HCT116 (cell line): Measurements from ENCODE around the gene TRIAP1. TPM values are rescaled to one million over a fixed set of nuclear protein-coding genes. Genes with fewer than 3 reads are reported as not detected.

Experiments
- ATAC-seq: fragments of 200-7000 bp; cut with Tn5 transposase; 2 replicates; pipeline ENCODE4 v1.9.1; 2020; ENCODE audit warnings: mild to moderate bottlenecking, moderate library complexity
- BruUV-seq: library from RNA; stranded (reverse); fragments of 400-500 nt; replicated peaks from 2 replicates; lab custom pipeline; 2021; lab: Mats Ljungman, UMichigan
- CTCF ChIA-PET: fragments of 300-600 bp; sonication (Branson Sonifier 250); formaldehyde crosslinking; loops from one replicate; lab custom pipeline; 2021; ENCODE audit warnings: antibody characterized with exemption; lab: Charles Lee
- POLR2A ChIA-PET: fragments of 300-600, 350-600 bp; sonication (Branson Sonifier 250); formaldehyde crosslinking; loops from one replicate; lab custom pipeline; 2021; ENCODE audit warnings: antibody characterized with exemption; lab: Charles Lee
- RAD21 ChIA-PET, 2 experiments: fragments of 300-600 bp; sonication (Branson Sonifier 250); formaldehyde crosslinking; loops; one replicate each; lab custom pipeline; 2023; ENCODE audit warnings: low total read pairs in 2 of 2; ENCODE audit not compliant: uncharacterized antibody in 2 of 2, unreplicated experiment in 2 of 2, low non-redundant PET in 1 of 2; lab: Charles Lee
- DNase-seq: peaks from one replicate; pipeline ENCODE4 v3.0.0-alpha.2; 2010; ENCODE audit warnings: low read depth, low spot score
- H2AFZ ChIP-seq: fragments of 200-600 bp; shearing (Covaris generic), sonication (generic); 2 replicates; pipeline ENCODE4 v1.6.1; 2017; ENCODE audit warnings: low read depth, mixed run types, mixed read lengths, antibody characterized with exemption, low read length; ENCODE audit not compliant: poor library complexity, severe bottlenecking
- H3K27ac ChIP-seq: 2 replicates; pipeline ENCODE4 v1.5.1; 2012; ENCODE audit warnings: low read depth, low read length
- H3K27me3 ChIP-seq: fragments of 200-600 bp; sonication (generic); 2 replicates; pipeline ENCODE4 v1.6.1; 2016; ENCODE audit warnings: mixed run types, low read length, mixed read lengths; ENCODE audit not compliant: insufficient read depth
- H3K36me3 ChIP-seq, 2 experiments: fragments of 200-500 bp in 1 of 2; fragments of 200-600 bp in 1 of 2; sonication (Bioruptor generic) in 1 of 2; sonication (generic) in 1 of 2; 2 replicates each; pipeline versions ENCODE4 v1.5.1 to v1.6.1; 2014 to 2016; ENCODE audit warnings: low read length in 2 of 2, inconsistent platforms in 1 of 2, mixed read lengths in 1 of 2, mixed run types in 1 of 2; ENCODE audit not compliant: insufficient read depth in 2 of 2, control insufficient read depth in 1 of 2
- H3K4me1 ChIP-seq, 2 experiments: fragments of 200-600 bp in 1 of 2; sonication (generic) in 1 of 2; 2 replicates each; pipeline versions ENCODE4 v1.5.1 to v1.6.1; 2012 to 2017; ENCODE audit warnings: low read length in 2 of 2, inconsistent platforms in 1 of 2, mild to moderate bottlenecking in 1 of 2, mixed read lengths in 1 of 2, mixed run types in 1 of 2, moderate library complexity in 1 of 2; ENCODE audit not compliant: insufficient read depth in 2 of 2, control insufficient read depth in 1 of 2
- H3K4me2 ChIP-seq: fragments of 200-600 bp; sonication (generic); 2 replicates; pipeline ENCODE4 v1.6.1; 2017; ENCODE audit warnings: mixed run types, low read length, mixed read lengths
- H3K4me3 ChIP-seq, 2 experiments: fragments of 200-600 bp in 1 of 2; sonication (generic) in 1 of 2; replicated peaks in 1 of 2; 2 replicates each; pipeline ENCODE4 v1.5.1; 2011 to 2016; ENCODE audit warnings: low read length in 2 of 2, control low read depth in 1 of 2, low read depth in 1 of 2, mild to moderate bottlenecking in 1 of 2, mixed read lengths in 1 of 2, mixed run types in 1 of 2
- H3K79me2 ChIP-seq: fragments of 200-600 bp; sonication (generic); 2 replicates; pipeline ENCODE4 v1.6.1; 2017; ENCODE audit warnings: mild to moderate bottlenecking, mixed run types, low read length, moderate library complexity, mixed read lengths; ENCODE audit not compliant: insufficient read depth
- H3K9ac ChIP-seq: fragments of 200-600 bp; sonication (generic); 2 replicates; pipeline ENCODE4 v1.6.1; 2016; ENCODE audit warnings: low read length, mixed read lengths
- H3K9me2 ChIP-seq: fragments of 200-600 bp; sonication (generic), shearing (Covaris generic); 2 replicates; pipeline ENCODE4 v1.6.1; 2017; ENCODE audit warnings: mixed run types, mild to moderate bottlenecking, moderate library complexity; ENCODE audit not compliant: insufficient read depth
- H3K9me3 ChIP-seq, 2 experiments: fragments of 200-500 bp in 1 of 2; fragments of 200-600 bp in 1 of 2; sonication (Bioruptor generic) in 1 of 2; sonication (generic) in 1 of 2; 2 replicates each; pipeline ENCODE4 v1.6.1; 2014 to 2017; ENCODE audit warnings: low read length in 2 of 2, mixed read lengths in 2 of 2, inconsistent platforms in 1 of 2, low read depth in 1 of 2, mild to moderate bottlenecking in 1 of 2, mixed run types in 1 of 2, moderate library complexity in 1 of 2; ENCODE audit not compliant: control insufficient read depth in 1 of 2, insufficient read depth in 1 of 2
- H4K20me1 ChIP-seq: fragments of 200-600 bp; sonication (generic), shearing (Covaris generic); 2 replicates; pipeline ENCODE4 v1.6.1; 2017; ENCODE audit warnings: mixed run types, mild to moderate bottlenecking, moderate library complexity; ENCODE audit not compliant: insufficient read depth
- EZH2phosphoT487 ChIP-seq: fragments of 200-600 bp; IDR thresholded peaks from 2 replicates; pipeline ENCODE4 v1.6.1; 2018; ENCODE audit warnings: antibody characterized with exemption, borderline replicate concordance
- JUND ChIP-seq: IDR thresholded peaks from 2 replicates; pipeline ENCODE4 v1.6.1; 2012
- POLR2A ChIP-seq: IDR thresholded peaks from 2 replicates; pipeline ENCODE4 v1.7.0; 2011; ENCODE audit warnings: borderline replicate concordance; ENCODE audit not compliant: insufficient read depth, insufficient read length; ENCODE audit errors: extremely low read depth
- SIN3A ChIP-seq: IDR thresholded peaks from 2 replicates; pipeline ENCODE4 v1.6.1; 2012; ENCODE audit warnings: low read depth
- SRF ChIP-seq: IDR thresholded peaks from 2 replicates; pipeline ENCODE4 v1.6.1; 2012; ENCODE audit warnings: low read depth
- intact Hi-C: fragments of 100-400 bp; cut with micrococcal nuclease; formaldehyde crosslinking; loops from 2 replicates; pipeline ENCODE4 v1.10.0; 2022
- total RNA-seq: library from RNA; stranded (reverse); gene quantifications from one replicate; pipeline ENCODE4 v1.2.1, GENCODE V29; 2021; ENCODE audit not compliant: unreplicated experiment
- TF ChIP-seq, protein P1 (sequence below): IDR thresholded peaks from 2 replicates; pipeline ENCODE4 v1.6.1; 2012; ENCODE audit warnings: low read depth
- TF ChIP-seq, protein P2 (sequence below), 3 experiments: fragments of 200-600 bp in 1 of 3; sonication (generic) in 1 of 3; IDR thresholded peaks in 2 of 3; conservative IDR thresholded peaks in 1 of 3; 2 replicates each; pipeline ENCODE4 v1.5.1; 2012 to 2017; ENCODE audit warnings: low read depth in 2 of 3, low read length in 2 of 3, antibody characterized with exemption in 1 of 3, borderline replicate concordance in 1 of 3, control low read depth in 1 of 3, mild to moderate bottlenecking in 1 of 3, mixed read lengths in 1 of 3, mixed run types in 1 of 3, moderate library complexity in 1 of 3; ENCODE audit not compliant: insufficient read depth in 1 of 3

TRIAP1 gene
- total RNA-seq, 1 experiment from 2014 or later: 40.3 TPM

GRCh38 chr12:120425797-120426196, 20.4 kb downstream of the TRIAP1 start:
- no peaks in the 10 kb centered on the region for H3K36me3 ChIP-seq
- ATAC-seq: no peak
- ChIA-PET POLR2A (no interaction called here), RAD21 (no interaction called here)
- peaks cover 3 to 12% of the 10 kb centered on the region in 2 experiments; a peak in 3 of 4 replicates for H3K4me1 ChIP-seq
- H3K27ac ChIP-seq: no peak overlapping the region
- intact Hi-C loops: loop anchor here (5.0 kb wide), 1 partner anchor 48 kb away; no protein-coding TSS in a partner anchor
- no peaks in the 10 kb centered on the region for H3K27me3 ChIP-seq
- no peak overlapping the region for H3K4me2 ChIP-seq
- no peaks in the 10 kb centered on the region for H3K9me2 ChIP-seq
- no peak overlapping the region for H3K9ac ChIP-seq
- TF ChIP-seq SRF (no peak), EZH2phosphoT487 (no peak), JUND (no peak), POLR2A (no peak), SIN3A (no peak)
- TF ChIP-seq, all 23 proteins: peak for 0
- CTCF ChIA-PET: no interaction called here
- H3K9me3 ChIP-seq: no peaks in the 10 kb centered on the region; a peak in 1 of 4 replicates
- no peak overlapping the region for H3K4me3 ChIP-seq
- BruUV-seq: no TSS peak
- H3K79me2 ChIP-seq: no peaks in the 10 kb centered on the region
- peak overlapping the region; percentile 71 for H2AFZ ChIP-seq
- DNase-seq: no peak
- H4K20me1 ChIP-seq: no peaks in the 10 kb centered on the region

GRCh38 chr12:120422892-120423456, 23.2 kb downstream of the TRIAP1 start:
- Histone ChIP-seq H3K9me2 (no peaks in the 10 kb centered on the region), H3K4me1 (no peaks in the 10 kb centered on the region), H3K9me3 (no peaks in the 10 kb centered on the region), H3K36me3 (no peaks in the 10 kb centered on the region), H3K4me3 (no peak overlapping the region), H2AFZ (no peak overlapping the region), H4K20me1 (no peaks in the 10 kb centered on the region), H3K27me3 (no peaks in the 10 kb centered on the region), H3K4me2 (no peak overlapping the region), H3K9ac (no peak overlapping the region), H3K79me2 (no peaks in the 10 kb centered on the region), H3K27ac (no peak overlapping the region)
- intact Hi-C loops: no loop called here
- POLR2A ChIA-PET: no interaction called here
- ATAC-seq (no peak), DNase-seq (no peak)
- CTCF ChIA-PET: no interaction called here
- no TSS peak for BruUV-seq
- TF ChIP-seq, protein P1, sequence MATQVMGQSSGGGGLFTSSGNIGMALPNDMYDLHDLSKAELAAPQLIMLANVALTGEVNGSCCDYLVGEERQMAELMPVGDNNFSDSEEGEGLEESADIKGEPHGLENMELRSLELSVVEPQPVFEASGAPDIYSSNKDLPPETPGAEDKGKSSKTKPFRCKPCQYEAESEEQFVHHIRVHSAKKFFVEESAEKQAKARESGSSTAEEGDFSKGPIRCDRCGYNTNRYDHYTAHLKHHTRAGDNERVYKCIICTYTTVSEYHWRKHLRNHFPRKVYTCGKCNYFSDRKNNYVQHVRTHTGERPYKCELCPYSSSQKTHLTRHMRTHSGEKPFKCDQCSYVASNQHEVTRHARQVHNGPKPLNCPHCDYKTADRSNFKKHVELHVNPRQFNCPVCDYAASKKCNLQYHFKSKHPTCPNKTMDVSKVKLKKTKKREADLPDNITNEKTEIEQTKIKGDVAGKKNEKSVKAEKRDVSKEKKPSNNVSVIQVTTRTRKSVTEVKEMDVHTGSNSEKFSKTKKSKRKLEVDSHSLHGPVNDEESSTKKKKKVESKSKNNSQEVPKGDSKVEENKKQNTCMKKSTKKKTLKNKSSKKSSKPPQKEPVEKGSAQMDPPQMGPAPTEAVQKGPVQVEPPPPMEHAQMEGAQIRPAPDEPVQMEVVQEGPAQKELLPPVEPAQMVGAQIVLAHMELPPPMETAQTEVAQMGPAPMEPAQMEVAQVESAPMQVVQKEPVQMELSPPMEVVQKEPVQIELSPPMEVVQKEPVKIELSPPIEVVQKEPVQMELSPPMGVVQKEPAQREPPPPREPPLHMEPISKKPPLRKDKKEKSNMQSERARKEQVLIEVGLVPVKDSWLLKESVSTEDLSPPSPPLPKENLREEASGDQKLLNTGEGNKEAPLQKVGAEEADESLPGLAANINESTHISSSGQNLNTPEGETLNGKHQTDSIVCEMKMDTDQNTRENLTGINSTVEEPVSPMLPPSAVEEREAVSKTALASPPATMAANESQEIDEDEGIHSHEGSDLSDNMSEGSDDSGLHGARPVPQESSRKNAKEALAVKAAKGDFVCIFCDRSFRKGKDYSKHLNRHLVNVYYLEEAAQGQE: no peak
- TF ChIP-seq POLR2A (no peak), SRF (no peak), JUND (no peak)
- TF ChIP-seq, protein P2, sequence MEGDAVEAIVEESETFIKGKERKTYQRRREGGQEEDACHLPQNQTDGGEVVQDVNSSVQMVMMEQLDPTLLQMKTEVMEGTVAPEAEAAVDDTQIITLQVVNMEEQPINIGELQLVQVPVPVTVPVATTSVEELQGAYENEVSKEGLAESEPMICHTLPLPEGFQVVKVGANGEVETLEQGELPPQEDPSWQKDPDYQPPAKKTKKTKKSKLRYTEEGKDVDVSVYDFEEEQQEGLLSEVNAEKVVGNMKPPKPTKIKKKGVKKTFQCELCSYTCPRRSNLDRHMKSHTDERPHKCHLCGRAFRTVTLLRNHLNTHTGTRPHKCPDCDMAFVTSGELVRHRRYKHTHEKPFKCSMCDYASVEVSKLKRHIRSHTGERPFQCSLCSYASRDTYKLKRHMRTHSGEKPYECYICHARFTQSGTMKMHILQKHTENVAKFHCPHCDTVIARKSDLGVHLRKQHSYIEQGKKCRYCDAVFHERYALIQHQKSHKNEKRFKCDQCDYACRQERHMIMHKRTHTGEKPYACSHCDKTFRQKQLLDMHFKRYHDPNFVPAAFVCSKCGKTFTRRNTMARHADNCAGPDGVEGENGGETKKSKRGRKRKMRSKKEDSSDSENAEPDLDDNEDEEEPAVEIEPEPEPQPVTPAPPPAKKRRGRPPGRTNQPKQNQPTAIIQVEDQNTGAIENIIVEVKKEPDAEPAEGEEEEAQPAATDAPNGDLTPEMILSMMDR (IDR thresholded peaks at IDR 0.05 in 2 of 3, conservative IDR thresholded peaks at IDR 0.05 in 1 of 3; ENCODE audit: borderline replicate concordance in 1 of 3, insufficient read depth in 1 of 3, low read depth in 2 of 3, low read length in 2 of 3): no peak
- RAD21 ChIA-PET: no interaction called here
